MCF 10A (cell line): ENCODE results near the gene CNTNAP2. TPM values are rescaled to one million over a fixed set of nuclear protein-coding genes. Genes with fewer than 3 reads are reported as not detected.

Experiments
- BruUV-seq: library from RNA; stranded (reverse); fragments of 400-500 nt; replicated peaks from 2 replicates; lab custom pipeline; 2021; lab: Mats Ljungman, UMichigan
- CTCF ChIA-PET: fragments of 300-600 bp; sonication (Branson Sonifier 250); formaldehyde crosslinking; extraction: SDS; loops from one replicate; lab custom pipeline; 2021; ENCODE audit warnings: antibody characterized with exemption, inconsistent platforms; lab: Yijun Ruan, JAX
- POLR2A ChIA-PET: fragments of 300-600, 350-650 bp; sonication (Branson Sonifier 250); formaldehyde crosslinking; extraction: SDS; loops from one replicate; lab custom pipeline; 2020; ENCODE audit warnings: antibody characterized with exemption, inconsistent platforms; lab: Yijun Ruan, JAX
- DNase-seq: peaks from one replicate; pipeline ENCODE4 v3.0.0-alpha.2; 2018; ENCODE audit not compliant: unreplicated experiment
- H3K27ac Mint-ChIP-seq: one replicate; pipeline ENCODE4 v1.8.0; 2022; ENCODE audit warnings: mild to moderate bottlenecking, low read depth, mixed read lengths; ENCODE audit not compliant: unreplicated experiment
- H3K27me3 Mint-ChIP-seq: one replicate; pipeline ENCODE4 v1.8.0; 2022; ENCODE audit warnings: mixed read lengths; ENCODE audit not compliant: insufficient read depth, unreplicated experiment
- H3K36me3 Mint-ChIP-seq: one replicate; pipeline ENCODE4 v1.8.0; 2022; ENCODE audit warnings: mild to moderate bottlenecking, moderate library complexity, mixed read lengths; ENCODE audit not compliant: insufficient read depth, unreplicated experiment
- H3K4me1 Mint-ChIP-seq: one replicate; pipeline ENCODE4 v1.8.0; 2022; ENCODE audit warnings: mixed read lengths; ENCODE audit not compliant: insufficient read depth, unreplicated experiment
- H3K4me3 Mint-ChIP-seq: one replicate; pipeline ENCODE4 v1.8.0; 2022; ENCODE audit warnings: mild to moderate bottlenecking, moderate library complexity, mixed read lengths; ENCODE audit not compliant: unreplicated experiment
- H3K9me3 Mint-ChIP-seq: one replicate; pipeline ENCODE4 v1.8.0; 2022; ENCODE audit warnings: mixed read lengths; ENCODE audit not compliant: unreplicated experiment
- intact Hi-C: fragments of 100-400 bp; cut with micrococcal nuclease; formaldehyde crosslinking; loops from 2 replicates; pipeline ENCODE4 v1.14.1; 2022
- total RNA-seq: library from RNA; stranded (reverse); gene quantifications from 2 replicates; pipeline ENCODE4 v1.2.3, GENCODE V29; 2022
- TF ChIP-seq, protein P1 (sequence below): fragments of 200-600 bp; IDR thresholded peaks from one replicate; pipeline ENCODE4 v1.8.0; 2022; ENCODE audit warnings: antibody characterized with exemption, mild to moderate bottlenecking; ENCODE audit not compliant: unreplicated experiment

CNTNAP2 gene
- total RNA-seq, 1 experiment from 2014 or later = 1.1 TPM

DNA sequence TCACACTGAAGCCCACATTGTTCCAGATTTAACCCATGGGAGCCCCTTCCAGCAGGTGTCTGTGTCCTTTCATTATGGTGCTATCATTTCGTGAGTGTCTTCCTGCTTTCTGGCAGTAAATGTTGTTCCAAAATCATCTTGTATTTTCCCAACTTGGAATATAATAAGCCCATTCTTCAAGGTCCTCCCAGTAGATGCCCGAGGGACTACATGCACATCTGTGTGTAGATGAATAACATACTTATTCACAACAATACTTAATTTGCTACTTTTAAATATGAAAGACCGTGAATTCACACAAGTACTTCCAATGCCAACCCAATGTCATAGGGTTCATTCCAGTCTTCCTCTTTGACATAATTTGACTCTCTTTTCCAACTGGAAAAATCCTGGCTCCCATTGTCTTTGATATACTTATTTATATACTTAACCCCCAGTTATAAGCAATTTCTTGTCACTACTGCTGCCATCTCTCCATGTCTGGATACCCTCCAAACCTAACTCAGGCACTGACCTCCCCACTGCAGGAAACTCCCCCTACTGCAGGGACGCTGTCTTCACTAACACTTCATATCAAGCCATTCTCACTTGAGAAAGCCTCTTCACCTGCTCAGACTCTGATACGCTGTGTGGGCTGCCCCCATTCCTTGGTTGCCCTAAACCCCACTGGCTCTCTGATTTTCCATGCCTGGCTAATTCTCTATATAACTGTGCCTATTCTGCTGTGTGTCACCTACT, 1119.2 kb downstream of the CNTNAP2 start:
- Mint-ChIP-seq H3K27ac (no peak overlapping the region), H3K27me3 (peaks cover 28% of the 10 kb centered on the region), H3K36me3 (no peaks in the 10 kb centered on the region), H3K4me1 (no peaks in the 10 kb centered on the region), H3K4me3 (no peak overlapping the region), H3K9me3 (no peaks in the 10 kb centered on the region)
- POLR2A ChIA-PET = no interaction called here
- CTCF ChIA-PET = no interaction called here
- TF ChIP-seq, protein P1, sequence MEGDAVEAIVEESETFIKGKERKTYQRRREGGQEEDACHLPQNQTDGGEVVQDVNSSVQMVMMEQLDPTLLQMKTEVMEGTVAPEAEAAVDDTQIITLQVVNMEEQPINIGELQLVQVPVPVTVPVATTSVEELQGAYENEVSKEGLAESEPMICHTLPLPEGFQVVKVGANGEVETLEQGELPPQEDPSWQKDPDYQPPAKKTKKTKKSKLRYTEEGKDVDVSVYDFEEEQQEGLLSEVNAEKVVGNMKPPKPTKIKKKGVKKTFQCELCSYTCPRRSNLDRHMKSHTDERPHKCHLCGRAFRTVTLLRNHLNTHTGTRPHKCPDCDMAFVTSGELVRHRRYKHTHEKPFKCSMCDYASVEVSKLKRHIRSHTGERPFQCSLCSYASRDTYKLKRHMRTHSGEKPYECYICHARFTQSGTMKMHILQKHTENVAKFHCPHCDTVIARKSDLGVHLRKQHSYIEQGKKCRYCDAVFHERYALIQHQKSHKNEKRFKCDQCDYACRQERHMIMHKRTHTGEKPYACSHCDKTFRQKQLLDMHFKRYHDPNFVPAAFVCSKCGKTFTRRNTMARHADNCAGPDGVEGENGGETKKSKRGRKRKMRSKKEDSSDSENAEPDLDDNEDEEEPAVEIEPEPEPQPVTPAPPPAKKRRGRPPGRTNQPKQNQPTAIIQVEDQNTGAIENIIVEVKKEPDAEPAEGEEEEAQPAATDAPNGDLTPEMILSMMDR = no peak
- DNase-seq = no peak
- BruUV-seq = no TSS peak
- intact Hi-C loops = no loop called here

DNA sequence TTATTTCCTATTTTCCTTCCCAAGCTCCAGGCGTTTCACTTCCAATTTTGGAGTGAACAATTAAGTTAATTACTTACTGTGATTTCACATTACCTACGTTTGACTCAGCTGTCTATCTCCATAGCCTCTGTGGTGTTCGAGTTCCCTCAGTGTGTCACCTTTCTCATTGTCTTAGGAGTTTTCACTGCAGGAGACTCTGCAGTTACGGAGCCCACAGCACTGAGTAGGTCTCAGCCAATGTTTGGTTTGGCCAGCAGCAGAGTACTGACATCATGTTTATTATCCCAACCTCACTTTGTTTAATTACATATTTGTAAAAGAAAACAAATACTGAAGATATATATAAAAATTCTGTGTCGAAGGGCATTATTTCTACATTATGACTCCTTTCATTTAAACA, 1123.9 kb downstream of the CNTNAP2 start:
- no peaks in the 10 kb centered on the region for H3K4me1 Mint-ChIP-seq
- intact Hi-C loops = loop anchor here (10.0 kb wide), 1 partner anchor 904 kb away; no protein-coding TSS in a partner anchor
- no TSS peak for BruUV-seq
- H3K27ac Mint-ChIP-seq = no peak overlapping the region
- no peak overlapping the region for H3K4me3 Mint-ChIP-seq
- POLR2A ChIA-PET = no interaction called here
- H3K9me3 Mint-ChIP-seq = no peaks in the 10 kb centered on the region
- CTCF ChIA-PET = interaction anchor here (0.6 kb wide), 1 partner anchor 874 kb away, joined by 3 read pairs; no protein-coding TSS in a partner anchor
- TF ChIP-seq, protein P1 = no peak
- no peak for DNase-seq
- peaks cover 43% of the 10 kb centered on the region for H3K27me3 Mint-ChIP-seq
- no peaks in the 10 kb centered on the region for H3K36me3 Mint-ChIP-seq

DNA sequence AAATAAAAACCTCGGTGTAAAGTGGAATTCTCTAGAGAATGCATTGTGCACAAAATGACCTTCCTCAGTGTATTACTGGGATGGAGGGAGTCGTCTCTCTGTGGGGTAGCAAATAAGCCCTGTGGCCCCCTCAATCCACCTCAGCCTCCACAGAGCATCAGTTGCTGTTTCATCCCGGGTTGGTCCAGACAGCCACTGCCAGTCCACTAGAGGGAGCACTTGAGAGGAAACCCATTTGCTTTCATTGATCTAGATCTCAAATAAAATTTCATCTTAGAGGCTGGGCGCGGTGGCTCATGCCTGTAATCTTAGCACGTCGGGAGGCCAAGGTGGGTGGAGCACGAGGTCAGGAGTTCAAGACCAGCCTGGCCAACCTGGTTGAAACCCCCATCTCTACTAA, 1128.7 kb downstream of the CNTNAP2 start:
- ChIA-PET CTCF (interaction anchor here (0.6 to 1.7 kb wide), 13 partner anchors 45 to 1018 kb away, joined by 3 to 6 read pairs (median 3); no protein-coding TSS in a partner anchor), POLR2A (no interaction called here)
- BruUV-seq = no TSS peak
- TF ChIP-seq, protein P1 = peak; percentile 70
- no peaks in the 10 kb centered on the region for H3K9me3 Mint-ChIP-seq
- H3K4me3 Mint-ChIP-seq = no peak overlapping the region
- no peaks in the 10 kb centered on the region for H3K36me3 Mint-ChIP-seq
- H3K27me3 Mint-ChIP-seq = peaks cover 58% of the 10 kb centered on the region
- no peaks in the 10 kb centered on the region for H3K4me1 Mint-ChIP-seq
- peak; percentile 62 for DNase-seq
- H3K27ac Mint-ChIP-seq = no peak overlapping the region
- intact Hi-C loops = loop anchor here (1.0 to 10.0 kb wide), 3 partner anchors 839 to 997 kb away; no protein-coding TSS in a partner anchor

DNA sequence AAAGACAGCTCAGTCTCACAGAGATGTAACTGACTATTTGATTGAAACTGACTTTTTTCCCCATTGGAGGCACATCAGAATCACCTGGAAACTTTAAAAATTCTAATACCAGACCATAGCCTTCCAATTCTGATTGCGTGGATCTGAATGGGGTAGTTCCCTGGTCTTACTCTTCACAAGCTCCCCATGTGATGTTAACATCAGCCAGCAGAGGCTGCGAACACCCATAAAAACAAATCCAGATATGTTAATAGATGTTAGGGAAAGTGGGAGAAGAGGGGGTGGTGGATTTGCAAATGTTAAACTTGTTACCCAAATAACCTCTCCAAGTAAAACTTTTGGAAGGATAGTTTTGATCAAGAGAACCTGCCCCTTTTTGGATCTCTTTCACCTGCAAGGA, 1133.4 kb downstream of the CNTNAP2 start:
- POLR2A ChIA-PET = no interaction called here
- CTCF ChIA-PET = interaction anchor here (0.6 kb wide), 1 partner anchor 27 kb away, joined by 3 read pairs; no protein-coding TSS in a partner anchor
- no peaks in the 10 kb centered on the region for H3K36me3 Mint-ChIP-seq
- H3K27me3 Mint-ChIP-seq = peaks cover 47% of the 10 kb centered on the region
- intact Hi-C loops = loop anchor here (5.0 to 10.0 kb wide), 2 partner anchors 895 to 992 kb away; no protein-coding TSS in a partner anchor
- H3K4me1 Mint-ChIP-seq = no peaks in the 10 kb centered on the region
- BruUV-seq = no TSS peak
- DNase-seq = no peak
- H3K9me3 Mint-ChIP-seq = no peaks in the 10 kb centered on the region
- no peak overlapping the region for H3K27ac Mint-ChIP-seq
- TF ChIP-seq, protein P1 = no peak
- H3K4me3 Mint-ChIP-seq = no peak overlapping the region
